ENCODE results near the gene SH3GLB2.
"Not testable (repeated sequence)": the region's sequence is repeated elsewhere in the genome, so short reads cannot be mapped to it uniquely, and the experiment has no call there.

The SH3GLB2 gene

DNA sequence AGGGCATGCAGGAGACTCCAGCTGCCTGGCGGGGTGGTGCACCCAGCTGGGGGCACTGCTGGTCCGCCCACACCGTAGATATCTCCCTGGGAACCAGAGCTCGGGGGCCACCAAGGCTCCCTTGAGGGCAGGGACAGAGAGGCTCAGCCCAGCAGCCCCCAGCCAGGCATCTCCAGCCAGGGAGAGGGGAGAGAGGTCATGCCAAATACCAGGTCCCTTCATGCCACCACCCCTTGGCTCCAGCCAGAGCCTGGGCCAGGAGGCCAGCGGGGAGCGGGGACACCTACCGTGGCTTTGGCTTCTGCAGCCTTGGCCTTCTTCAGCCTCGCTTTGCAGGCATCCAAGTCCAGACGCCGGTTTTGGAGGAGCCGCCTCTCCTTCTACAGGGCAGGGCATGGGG is 14.0 kb downstream of the SH3GLB2 start:
- DNase-seq, result no peak

DNA sequence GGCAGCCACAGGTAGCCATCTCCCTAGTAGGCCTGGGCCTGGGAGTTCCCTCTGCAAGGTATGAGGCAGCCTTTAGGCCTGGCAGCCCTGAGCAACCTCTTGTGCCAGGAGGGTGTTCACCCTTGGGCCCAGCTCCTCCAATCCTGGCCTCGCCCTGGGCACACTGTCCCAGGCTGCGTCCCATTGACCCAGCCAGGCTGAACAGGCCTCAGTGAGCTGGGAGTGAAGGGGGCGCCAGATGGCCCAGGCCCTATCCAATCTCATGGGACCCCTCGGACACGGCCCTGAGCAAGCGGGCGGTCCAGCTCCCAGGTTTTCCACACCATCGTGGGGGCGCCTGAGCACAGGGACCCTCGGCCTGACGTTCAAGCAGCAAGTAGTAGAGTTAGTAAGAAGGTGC is 14.5 kb downstream of the SH3GLB2 start:
- DNase-seq, result no peak

DNA sequence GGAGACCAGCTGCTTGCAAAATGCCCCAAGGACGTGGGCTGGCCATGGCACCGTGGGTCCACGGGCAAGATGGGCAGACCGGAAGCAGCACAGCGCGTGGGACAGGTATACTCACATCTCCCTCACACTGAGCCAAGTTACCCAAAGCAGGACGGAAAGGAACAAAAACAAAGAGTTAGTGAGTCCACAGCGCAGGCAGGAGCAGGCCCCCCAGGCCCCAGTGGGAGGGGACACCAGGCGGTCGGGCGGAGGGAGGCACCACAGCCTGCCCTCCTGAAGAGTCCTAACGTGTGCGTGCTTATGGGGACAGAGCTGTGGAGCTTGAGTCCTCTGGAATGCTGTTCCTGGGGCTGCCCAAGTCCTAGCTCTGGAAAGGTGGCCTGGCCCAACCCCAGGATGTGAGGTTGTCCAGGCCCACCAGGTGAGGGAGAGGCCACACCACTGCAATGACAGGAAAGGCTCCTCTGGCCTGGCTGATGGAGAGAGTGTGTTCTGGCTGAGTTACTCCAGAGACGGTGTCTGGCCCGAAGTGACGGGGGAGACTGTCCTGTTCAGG is 15.2 kb downstream of the SH3GLB2 start:
- DNase-seq, result no peak

DNA sequence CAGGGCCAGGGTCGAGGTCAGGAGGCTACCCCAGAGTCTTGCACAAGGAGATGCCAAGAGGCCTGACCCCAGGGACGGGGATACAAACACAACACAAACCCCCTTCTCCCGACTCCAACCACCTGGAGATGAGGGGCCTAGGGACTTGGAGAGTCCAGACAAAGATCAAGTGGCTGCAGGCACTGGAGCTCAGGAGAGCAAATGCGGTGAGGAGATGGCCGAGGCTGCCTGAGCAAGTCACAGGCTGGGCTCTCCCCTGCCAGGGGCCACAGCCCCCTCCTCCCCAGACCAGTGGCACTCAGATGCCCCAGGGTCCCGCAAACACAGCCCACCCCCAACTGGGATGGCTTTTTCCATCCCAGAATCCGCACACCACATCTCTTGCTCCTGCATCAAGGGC is 15.8 kb downstream of the SH3GLB2 start:
- no peak for DNase-seq

DNA sequence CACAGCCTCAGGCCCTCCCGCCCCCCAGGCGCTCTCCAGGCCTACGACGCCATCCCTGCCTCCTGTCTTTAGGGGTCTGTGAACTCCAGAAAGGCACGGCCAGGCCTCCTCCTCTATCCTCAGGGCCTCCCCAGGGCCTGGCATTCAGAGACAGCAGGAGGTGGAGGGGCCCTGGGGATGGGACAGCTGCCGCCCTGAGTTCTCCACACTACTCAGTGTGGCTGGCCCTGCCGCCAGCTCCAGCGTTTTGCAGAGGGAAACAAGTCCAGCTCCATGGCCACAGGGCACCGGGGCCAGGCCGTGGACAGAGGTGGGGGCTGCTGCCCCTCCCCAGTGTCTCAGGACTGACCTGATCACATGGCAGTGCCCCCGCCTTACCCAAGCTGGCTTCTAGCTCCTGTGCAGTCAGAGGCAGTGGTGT is 16.4 kb downstream of the SH3GLB2 start:
- no peak for DNase-seq

DNA sequence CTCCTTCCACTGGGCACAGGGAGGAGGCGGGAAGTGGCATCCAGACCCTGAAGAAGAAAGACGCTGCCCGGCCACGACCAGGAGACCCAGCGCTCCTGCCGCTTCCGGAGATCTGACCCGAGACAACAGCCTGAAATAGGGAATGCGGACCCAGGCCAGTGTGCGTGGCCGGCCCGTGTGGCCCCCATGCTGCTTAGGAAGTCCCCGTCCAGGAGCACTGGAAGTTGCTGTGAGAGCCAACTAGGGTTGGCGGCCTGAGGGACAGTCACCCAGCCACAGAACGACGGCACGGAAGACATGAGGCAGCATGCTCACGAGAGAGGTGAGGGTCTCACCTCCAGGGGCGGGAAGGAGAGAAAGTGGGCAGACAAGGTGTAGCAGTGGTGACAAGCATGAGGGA is 17.0 kb downstream of the SH3GLB2 start:
- DNase-seq, result no peak

DNA sequence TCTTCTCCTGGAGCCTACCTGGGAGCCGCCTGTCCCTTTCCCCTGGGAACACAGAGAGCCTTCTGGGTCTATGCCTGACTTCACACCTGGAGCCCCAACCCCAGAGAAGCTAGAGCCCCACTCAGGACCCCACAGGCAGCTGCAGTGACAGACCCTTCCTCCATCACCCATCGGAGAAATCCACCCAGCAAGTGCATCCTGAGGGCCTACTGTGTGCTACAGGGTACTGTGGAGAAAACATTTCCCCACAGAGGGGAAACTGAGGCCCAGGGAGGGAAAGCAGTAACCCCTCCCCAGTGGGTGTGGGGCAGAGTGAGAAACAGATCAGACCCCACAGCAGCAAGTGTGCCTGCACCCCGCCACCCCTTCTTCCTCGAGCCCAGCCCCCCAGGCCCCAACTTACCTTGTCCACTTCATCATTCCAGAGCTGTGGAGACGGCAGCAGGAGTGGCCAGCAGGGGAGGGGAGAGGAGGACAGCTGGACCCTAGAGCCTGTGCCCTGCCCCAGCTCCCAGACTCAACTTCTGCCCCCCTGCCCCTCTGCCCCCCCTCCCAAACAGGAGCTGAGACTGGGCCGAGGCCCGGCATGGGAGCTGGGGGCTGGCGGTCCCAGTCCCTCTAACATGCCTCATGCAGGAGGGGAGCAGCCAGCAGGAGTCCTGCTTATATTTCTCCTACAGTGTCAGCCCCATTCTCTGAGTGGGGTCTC is 17.7 kb downstream of the SH3GLB2 start:
- DNase-seq, result no peak

DNA sequence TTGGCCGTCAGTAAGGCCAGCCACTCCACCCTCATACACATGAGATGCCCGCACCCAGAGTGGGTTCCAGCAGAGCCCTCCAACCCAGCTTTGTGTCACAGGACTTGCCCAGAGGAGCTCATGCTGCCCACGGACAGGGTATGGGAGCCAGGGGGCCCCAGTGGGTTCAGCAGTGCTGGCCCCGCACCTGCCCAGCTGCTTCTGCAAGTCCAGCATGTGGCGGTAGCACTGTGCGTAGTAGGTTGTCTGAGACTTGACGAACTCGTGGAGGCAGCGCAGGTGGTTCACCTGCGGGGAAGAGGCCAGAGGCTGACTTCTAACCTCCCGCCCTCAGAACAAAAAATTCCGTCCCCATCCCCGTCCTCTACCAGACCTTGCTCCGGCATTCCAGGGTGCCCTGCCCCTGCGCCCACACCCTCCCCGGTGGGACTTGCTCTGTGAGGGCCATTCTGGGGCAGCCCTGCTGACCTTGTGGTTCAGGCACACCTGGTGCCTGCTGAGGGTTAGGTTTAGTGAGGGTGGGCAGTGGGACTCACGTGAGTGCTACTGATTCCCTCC is 18.5 kb downstream of the SH3GLB2 start:
- DNase-seq, result no peak

DNA sequence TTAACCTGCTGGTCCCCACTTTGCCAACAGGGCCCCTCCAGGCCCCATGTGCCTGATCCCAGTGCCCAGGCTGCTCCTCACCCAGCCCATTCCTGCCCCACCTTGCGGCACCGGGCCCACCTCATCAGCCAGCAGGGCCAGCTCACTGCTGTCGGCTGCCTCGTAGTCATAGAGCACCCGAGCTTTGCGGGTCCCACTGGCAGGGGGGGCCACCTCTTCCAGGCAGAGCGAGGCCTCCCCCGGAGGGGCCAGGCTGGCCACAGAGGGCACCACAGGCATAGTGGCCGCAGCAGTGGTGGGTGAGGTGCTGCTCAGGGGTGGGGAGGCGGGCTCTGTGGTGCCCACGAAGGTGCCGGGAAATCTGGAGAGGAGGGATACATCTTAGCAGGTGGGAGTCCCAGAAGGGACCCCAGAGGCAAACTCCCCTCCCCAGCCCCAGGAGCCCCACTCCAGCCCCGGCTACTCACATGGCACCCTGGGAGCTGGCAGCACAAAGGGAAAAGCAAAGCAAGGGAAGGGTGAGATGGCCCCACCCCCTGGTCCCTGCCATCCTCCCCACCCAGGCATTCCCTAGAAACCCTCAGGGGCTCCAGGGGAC is 19.0 kb downstream of the SH3GLB2 start:
- DNase-seq, result no peak

DNA sequence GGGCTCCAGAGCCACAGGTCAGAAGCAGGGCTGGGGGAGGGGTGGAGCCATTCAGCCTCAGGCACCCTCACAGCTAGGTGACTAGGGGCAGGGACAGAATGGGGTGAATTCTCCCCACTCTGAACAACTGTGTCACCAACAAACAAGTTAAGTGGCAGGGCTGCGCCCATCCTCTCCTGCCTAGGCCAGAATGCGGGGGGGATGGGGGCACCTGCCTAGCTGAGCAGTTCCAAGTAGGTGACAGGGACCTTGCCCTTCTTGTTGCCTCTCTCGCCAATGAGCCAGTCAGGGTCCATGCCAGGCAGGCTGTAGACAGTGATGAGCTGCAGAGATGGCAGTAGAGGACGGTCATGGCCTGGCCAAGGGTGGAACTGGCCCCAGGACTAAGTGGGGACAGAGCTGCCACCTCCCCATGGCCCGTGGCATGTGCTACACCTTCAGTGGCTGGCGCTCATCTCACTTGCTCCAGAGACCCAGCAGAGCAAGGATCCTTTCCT is 19.6 kb downstream of the SH3GLB2 start:
- DNase-seq, result no peak

DNA sequence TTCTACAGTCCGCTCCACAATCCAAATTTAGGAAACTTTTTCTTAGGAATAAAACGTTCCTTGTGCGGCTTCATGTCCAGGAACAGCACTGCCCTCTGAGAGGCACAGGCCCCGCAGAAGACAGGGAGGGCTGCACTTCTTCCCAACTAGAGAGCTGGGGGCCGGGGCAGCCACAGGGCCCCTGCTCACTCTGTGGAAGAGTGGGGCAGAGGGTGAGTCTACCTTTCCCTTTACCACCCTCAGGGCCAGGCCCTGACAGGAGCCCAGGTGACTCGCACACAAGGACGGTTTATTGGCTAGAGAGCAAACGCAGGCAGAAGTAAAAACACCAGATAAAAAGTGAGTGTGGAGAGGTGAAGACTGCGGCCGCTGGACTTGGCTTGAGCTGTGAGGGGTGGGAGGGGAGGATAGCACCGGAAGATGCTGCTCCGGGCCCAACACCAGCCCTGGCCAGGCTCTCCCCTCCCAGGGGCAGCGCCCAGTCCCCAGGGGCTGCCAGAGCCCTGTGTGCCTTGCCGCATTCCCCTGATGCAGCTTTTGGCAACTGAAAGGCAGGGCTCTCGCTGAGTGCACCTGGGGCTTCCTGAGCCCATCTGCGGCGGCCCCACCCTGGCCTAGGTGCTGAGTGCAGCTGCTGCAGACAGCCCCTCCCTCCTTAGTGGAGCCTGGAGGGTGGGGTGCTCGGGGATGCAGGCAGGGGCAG is 20.2 kb downstream of the SH3GLB2 start:
- no peak for DNase-seq

DNA sequence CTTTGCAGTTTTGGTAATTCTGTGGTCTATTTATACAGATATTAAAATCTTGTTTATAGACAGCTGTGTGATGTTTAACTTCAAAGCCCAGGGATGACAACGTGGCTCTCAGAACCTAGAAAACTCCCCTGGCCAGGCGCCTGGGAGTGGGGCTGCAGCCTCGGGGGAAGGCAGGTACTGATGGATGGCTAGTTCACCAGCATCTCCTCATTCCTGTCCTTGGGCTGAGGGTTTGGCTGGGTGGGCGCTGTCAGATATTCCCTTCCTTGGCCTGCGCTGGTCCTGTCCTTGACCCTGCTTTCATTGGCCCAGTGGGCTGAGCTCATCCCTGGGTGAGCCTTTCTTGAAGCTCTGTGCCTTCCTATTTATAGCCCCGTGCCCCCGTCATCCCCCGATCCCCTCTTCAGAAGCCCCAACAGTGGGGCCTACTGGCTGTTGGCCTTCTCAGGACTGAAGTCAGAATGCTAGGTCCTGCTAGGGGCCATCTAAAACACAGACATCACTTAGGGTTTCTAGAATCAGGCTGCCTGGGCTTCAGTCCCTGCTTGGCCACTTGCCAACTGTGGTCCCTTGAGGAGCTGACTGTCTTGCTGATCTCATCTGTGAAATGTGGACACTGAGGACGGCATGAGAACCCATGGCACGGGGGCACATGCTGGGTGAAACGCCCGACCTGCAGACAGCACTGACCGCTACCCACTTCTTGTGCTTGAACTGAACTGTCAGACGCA is 20.9 kb downstream of the SH3GLB2 start:
- DNase-seq, result no peak

DNA sequence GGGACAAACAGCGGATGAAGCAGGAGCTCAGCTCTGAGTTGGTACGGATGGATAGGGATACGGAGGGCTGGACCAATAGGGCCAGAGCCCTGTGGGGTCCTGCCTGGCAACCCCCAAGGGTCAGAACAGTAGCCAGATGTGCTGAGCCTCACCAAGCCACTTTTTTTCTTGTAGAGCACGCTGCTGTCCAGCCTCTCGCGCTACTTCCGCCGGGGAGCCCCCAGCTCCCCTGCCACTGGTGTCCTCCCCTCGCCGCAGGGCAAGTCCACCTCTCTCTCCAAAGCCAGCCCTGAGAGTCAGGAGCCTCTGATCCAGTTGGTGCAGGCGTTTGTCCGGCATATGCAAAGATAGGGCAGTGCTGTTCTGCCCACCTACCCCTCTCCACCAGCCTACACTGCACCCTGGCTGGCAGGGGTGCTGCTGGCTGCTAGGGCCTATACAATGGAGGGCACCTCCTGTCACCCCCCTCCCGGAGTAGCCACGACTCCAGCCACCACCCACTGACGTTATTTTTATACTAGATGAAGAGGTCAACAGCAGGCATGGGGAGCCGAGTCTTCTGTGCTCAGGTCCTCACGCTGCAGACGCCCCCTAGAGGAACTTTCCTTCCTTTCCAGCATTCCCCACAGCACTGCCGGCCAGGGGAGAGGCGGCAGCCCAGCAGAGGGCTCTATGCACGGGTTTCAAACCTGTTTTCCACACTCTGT is 21.6 kb downstream of the SH3GLB2 start:
- peak; percentile 39 for DNase-seq

DNA sequence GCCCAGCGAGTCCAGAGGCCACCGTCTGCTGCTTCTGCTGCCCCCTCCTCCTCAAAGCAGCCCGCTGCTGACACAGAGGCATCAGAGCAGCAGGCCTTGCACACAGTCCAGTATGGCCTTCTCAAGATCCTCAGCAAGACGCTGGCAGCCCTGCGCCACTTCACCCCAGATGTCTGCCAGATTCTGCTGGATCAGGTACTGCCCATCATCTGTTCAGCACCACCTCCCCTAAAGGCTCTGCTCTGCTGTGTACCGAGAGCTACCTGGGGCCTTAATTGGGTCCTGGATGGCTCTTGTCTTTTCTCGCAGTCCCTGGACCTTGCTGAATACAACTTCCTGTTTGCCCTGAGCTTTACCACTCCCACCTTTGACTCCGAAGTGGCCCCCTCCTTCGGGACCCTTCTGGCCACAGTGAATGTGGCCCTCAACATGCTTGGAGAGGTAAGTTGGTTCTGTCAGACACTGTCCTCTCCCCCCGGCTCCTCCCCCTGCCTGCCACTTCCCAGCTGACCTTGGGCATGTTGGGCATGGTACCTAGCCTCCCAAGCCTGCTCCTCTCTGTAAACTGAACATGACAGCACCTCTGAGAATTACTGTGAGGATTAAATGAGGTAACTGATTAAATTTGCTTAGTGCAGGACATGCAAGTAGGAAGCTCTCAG is 22.7 kb downstream of the SH3GLB2 start:
- no peak for DNase-seq

DNA sequence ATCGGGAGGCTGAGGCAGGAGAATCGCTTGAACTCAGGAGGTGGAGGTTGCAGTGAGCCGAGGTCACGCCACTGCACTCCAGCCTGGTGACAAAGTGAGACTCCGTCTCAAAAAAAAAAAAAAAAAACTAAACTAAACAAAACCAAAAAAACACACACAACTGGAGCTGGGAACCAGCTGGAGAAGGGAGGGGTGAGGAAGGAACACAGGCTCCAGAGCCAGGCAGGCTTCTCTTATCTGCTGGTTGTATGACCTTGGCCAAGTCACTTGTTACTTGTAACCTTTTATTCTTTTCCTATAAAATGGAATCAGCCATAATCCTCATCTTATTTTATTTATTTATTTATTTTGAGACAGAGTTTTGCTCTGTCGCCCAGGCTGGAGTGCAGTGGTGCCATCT is 24.0 kb downstream of the SH3GLB2 start:
- not testable (repeated sequence) for DNase-seq

DNA sequence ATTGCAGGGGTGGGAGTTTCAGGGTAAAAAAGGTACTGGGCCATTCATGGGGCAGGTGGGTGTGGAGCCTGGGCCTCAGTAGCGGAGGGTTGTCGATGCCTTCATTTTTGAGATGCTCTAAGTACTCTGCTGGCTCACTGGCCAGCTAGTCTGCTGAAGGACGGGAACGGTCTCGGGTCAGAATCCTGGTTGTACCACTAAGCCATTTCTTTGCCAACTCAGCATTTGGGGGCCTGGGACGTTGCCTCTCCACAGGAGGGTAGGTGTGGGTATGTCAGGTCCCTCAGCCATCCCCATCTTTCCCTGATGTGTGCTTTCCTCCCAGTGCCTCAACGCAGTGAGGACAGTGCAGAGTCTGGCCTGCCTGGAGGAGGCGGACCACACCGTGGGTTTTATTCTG is 25.1 kb downstream of the SH3GLB2 start:
- DNase-seq, result no peak

DNA sequence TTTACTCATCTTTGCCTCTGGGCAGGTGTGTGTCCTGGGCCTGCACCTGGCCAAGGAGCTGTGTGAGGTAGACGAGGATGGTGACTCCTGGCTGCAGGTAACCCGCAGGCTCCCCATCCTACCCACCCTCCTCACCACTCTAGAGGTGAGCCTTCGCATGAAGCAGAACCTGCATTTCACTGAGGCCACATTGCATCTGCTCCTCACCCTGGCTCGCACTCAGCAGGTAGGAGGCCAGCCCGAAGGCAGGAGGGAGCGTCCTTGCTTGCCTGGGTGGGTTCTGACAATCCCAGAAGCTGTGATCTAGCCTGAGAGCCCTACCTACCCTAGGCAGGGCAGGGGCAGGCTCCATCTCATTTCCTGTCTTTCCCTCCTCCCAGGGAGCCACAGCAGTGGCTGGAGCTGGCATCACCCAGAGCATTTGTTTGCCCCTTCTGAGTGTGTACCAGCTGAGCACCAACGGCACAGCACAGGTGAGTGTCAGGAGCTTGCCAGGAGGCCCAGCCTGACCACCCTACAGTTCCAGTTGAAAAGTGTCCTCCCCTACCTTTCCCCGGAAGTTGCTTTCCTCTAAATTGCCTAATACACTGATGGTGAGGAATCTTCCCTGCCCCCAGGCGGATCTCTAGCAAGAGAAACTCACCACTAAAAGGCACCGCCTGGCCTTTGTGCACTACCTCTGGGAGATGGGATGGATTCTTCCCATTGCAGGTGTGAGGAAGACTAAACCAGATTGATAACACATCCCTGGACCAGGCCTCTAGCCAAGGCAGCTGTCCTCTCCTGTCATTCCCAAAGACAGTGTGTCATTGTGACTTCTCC is 26.4 kb downstream of the SH3GLB2 start:
- DNase-seq, result no peak

DNA sequence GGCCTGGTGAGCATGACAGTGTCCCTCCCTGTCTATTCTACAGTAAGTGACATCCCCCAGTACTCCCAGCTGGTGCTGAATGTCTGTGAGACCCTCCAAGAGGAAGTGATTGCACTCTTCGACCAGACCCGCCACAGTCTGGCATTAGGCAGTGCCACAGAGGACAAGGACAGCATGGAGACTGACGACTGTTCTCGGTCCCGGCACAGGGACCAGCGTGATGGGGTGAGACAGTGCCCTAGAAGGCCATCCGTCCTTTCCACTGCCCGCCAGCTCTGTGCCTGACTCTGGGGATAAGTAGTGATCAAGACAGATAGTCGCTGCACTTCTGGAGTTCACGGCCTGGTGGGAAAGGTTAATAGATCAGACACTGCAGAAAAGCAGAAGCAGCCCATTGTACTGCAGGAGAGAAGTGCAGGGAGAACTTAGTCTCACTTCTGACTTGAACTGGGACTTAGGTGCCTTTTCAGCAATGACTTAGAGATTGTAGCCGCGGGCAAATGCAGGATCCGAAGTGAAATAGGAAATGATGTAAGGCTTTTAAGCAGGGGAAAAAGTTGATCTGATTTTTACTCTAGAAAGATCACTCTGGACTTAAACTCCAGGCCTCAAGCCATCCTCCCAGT is 28.4 kb downstream of the SH3GLB2 start:
- DNase-seq, result no peak

DNA sequence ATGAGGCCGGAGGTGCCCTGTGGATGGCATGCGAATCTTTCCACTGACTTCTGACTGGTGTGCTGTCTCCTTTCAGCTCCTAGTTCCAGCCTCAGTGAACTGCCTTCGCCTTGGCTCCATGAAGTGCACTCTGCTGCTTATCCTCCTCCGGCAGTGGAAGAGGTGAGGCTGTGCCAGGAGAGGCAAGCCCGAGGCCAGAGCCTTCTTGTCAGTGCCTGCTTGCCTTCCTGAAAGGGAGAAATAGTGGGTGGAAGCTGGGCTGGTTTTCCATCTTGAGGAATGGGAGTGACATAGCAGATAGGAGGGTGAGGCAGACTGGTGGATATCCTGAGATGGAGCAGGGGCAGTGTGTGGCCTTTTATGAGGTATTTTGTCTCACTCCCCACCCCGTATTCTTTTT is 29.7 kb downstream of the SH3GLB2 start:
- no peak for DNase-seq

DNA sequence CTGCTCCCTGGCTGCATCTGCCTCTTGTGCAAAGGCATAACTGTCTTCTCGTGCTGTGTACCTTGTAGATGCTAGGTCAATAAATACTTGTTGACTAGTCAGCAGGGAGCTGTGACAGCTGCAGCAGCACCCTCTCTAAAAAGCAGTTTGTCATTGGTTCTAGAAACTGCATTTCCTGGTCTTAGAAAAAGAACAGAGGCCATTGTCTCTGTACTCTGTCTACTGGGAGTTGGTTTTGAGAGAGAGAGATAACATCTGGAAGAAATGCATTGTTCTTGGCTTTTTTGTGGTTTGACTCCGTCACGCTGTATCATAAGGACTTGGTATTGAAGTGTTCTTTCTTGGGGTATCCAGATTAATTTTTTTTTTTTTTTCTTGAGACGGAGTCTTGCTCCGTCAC is 32.3 kb downstream of the SH3GLB2 start:
- no peak for DNase-seq

Data from activated CD4-positive, alpha-beta T cell treated with anti-CD3 and anti-CD28 coated beads, Interleukin-2, amount 50 U/mL, for 1 hour (primary cell).